ENCODE results near the gene SPRN.
"Not testable (repeated sequence)": the region's sequence is repeated elsewhere in the genome, so short reads cannot be mapped to it uniquely, and the experiment has no call there.

SPRN gene

DNA sequence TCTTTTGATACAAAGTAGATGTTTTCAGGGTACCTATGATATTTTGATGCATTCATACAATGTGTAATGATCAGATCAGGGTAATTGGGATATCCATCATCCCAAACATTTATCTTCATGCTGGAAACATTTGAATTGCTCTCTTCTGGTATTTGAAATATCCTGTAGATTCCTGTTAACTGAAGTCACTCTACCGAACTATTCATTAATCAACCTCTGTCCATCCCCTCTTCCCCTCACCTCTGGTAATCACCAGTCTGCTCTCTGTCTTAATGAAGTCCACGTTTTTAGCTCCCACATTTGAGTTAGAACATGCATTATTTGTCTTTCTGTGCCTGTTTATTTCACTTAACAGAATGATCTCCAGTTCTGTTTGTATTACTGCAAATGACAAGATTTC is 19.2 kb downstream of the SPRN start:
- DNase-seq (ENCODE audit: low spot score) = no peak

DNA sequence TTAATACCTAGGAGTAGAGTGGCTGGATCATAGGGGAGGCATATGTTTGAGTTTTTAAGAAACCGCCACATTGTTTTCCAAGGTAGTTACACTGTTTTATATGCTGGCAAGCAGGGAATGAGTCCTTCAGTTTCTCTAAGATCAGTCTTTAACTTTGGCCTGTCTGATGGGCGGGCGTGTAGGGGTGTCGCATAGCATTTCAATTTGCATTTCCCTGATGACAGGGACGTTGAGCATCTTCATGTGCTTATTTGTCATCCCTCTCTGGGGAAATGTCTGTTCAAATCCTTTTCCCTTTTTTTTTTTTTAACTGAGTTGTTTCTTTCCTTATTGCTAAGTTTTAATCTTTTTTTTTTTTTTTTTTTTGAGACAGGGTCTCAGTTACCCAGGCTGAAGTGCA is 20.6 kb downstream of the SPRN start:
- DNase-seq (ENCODE audit: low spot score) = no peak

DNA sequence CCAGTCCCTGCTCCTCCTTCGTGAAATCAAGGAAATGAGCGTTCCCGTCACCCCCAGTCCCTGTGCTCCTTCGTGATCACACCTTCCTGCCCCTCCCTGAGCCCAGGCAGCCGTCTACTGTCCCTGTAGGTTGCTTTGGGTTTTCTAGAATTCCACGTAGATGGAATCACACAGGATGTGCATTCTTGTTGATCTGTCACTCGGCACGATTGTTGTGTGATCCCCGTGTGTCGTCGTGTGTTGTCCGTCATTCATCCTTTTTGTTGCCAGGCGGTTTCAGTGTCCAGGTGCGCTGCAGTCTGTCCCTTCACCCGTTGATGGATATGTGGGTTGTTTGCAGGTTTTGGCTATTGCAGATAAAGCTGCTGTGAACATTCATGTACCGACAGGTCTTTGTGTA is 21.1 kb downstream of the SPRN start:
- DNase-seq (ENCODE audit: low spot score) = no peak

DNA sequence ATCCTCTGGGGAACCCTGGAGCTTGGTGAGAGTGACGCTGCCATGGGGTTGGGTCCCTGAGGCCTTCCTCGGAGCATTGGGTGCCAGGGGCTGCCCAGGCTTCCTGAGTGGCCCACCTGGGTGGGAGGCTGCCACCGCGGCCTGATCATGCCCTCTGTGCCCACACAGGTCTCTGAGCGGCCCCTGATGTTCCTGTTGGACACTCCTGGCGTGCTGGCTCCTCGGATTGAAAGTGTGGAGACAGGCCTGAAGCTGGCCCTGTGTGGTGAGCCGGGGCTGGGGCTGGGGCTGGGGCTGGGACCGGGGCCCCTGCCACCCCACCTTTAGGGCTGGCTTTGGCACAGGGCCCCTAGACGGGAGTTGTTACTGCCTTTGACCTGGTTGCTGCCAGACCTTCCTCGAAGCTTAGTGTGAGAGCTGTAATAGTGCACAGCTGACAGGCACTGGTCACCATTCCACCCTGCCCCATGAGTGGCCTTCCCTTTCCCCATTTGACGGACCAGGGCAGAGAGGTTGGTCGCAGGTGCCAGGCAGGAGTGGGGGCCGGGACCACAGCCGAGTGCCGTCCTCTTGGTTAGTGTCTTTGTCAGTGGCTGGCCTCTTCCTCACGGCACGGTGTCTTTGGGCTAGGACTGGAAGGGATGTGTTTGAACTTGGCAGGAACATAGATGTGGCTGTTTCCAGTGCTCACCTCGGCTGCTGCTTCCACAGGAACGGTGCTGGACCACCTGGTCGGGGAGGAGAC is 22.3 kb downstream of the SPRN start:
- no peak for DNase-seq (ENCODE audit: low spot score)

DNA sequence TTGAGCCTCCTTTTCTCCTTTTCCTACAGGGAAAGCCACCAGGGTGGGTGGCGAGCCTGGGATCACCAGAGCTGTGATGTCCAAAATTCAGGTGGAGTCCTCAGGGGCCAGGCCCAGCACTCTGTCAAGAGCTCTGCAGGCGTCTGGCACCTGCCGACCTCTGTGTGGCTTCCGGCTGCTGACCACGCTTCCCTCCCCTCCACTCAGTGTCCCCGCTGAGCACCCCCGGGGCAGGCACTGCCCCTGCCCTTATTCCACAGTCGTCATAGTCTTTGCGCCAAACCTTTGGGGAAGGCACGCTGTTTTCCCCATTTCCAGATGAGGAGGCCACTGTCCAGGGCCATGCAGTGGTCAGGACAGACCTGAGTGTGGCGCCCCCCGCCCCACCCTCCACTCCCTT is 22.9 kb downstream of the SPRN start:
- DNase-seq (ENCODE audit: low spot score) = no peak

DNA sequence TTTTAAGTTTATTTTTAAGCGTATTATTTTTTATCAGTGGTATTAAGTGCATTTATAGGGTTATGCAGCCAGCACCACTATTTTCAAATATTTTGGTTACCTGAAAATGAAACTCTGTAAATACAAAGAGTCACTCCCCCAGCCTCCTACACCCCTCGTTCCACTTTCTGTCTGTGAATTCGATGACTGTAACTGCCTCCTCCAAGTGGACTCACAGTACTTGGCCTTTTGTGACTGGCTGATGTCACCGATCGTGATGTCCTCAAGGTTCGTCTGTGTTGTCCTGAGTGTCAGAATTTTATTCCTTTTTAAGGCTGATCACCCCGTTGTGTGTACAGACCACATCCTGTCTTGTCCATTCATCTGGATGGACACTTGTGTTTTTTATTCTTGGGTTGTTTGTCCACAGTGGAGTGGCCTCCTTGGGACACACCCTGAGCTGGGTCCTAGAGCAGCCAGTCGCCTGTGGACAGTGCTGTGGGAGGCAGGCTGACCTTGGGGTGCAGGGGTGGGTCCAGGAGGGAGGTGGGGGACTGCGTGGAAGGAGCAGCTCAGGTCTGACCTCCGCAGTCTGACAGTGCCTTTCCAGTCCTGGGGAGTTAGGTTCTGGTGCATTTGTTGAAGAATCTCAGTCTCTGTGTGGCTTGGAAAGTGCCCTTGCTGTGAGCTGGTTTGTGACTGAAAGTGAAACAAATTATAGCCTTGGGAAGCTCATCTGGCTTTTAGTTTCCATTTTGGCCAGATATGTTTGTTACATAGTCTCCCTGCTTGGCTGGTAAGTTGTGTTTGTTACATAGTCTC is 23.6 kb downstream of the SPRN start:
- DNase-seq (ENCODE audit: low spot score) = no peak

DNA sequence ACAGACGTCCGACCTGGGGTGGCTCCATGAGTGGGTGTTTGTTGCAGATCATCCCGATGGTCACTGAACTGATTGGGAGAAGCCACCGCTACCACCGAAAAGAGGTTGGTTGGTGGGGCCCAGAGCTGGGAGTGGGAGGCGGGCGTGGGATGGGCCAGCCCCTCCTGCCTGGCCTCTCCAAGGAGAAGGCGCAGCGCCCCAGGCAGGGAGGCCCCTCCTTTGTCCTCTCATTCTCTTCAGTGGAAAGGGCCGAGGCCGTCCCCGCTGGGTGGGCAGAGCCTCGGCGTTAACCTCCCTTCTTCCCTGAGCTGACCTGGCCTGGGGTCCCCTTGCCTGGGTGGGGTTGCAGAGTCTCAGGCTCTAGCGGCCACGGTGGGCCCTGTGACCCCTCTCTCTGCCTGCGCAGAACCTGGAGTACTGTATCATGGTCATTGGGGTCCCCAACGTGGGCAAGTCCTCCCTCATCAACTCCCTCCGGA is 25.3 kb downstream of the SPRN start:
- DNase-seq (ENCODE audit: low spot score) = no peak

DNA sequence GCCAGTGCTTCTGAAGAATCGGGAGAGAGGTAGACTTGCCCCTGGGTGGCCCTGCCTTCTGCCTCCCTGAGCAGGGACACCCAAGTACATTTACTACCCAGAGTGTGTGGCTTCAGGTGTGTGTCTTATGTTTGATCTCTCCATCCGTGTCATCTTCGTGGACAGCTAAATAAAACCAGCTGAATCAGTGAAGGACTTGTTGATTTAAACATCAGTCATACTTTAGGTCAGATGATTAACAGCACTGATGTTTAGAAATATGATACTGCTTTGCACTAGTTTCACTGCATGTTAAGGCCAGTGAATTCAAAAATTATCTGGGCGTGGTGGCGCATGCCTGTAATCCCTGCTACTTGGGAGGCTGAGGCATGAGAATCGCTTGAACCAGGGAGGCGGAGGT is 26.5 kb downstream of the SPRN start:
- no peak for DNase-seq (ENCODE audit: low spot score)

DNA sequence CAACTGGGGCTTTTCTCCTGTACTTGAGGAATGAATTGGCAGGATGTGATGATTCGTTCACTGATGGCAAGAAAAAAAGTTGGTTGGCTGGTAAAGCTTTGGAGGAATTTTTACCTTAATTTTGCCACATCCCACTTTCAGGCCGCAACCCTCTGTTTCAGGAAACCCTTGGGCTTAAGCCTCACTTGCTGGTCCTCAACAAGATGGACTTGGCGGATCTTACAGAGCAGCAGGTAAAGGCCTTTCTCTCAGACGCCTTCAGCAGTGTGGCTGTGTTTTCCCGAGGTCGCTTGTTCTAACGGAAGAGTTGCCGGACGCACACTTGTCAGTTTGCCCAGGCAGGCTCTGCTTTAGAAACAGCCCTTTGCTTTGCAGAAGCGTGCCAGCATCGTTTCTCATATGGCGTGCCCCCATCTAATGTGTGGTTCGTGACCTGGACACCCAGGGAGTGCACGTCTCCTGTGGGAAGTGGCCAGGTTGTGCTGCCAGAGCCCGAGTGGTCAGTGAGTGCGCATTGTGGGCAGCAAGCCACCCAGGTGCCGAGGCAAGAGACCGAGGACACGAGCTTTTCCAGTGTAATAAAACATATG is 28.3 kb downstream of the SPRN start:
- no peak for DNase-seq (ENCODE audit: low spot score)

DNA sequence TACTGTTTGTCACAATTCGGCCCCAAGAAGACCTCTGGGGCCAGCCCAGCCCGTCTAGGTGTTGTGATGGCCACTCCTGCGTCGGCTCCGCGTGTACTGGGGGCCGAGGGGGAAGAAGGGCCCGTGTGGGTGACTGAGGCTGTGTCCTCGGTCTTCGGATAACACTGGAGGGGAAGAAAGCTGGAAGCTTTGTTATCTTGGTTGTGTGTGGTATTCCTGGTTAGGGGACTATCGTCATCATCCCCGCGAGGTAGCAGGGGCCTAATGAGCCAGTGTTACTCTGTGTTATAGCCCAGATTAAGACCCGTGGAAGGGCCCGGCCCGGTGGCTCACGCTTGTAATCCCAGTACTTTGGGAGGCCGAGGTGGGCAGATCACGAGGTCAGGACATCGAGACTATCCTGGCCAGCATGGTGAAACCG is 29.6 kb downstream of the SPRN start:
- no peak for DNase-seq (ENCODE audit: low spot score)

DNA sequence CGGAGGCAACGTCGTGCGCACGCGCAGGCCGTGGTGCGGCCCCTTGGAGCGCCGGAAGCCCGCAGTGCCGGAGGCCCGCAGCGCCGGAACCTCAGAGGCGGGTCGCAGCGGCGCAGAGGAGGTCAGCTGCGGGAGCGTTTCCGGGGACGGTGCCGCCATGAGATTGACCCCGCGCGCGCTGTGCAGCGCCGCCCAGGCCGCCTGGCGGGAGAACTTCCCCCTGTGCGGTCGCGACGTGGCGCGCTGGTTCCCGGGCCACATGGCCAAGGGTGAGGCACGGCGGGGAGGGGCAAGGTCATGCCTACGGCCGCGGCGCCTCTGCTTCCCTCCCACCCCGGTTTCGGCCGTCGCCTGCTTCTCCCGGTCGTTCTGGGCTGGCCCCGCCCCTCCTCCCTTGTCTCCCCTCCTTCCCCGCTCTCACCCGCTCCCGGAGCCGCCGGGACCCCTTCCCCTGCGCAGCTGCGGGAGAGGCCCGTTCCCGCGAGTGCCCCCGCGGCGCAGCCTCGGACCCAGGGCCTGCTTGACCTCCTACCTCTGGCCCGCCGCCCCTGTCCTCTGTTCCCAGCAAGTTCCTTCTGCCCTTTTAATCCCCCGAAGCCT is 30.3 kb downstream of the SPRN start, which contains the start of gene MTG1:
Gene MTG1, plus strand, starts transcription at position 94 of the 600 bp plus-strand sequence. Its CDS starts 64 bp downstream, at position 158.
- DNase-seq (ENCODE audit: low spot score) = peak; percentile 92

DNA sequence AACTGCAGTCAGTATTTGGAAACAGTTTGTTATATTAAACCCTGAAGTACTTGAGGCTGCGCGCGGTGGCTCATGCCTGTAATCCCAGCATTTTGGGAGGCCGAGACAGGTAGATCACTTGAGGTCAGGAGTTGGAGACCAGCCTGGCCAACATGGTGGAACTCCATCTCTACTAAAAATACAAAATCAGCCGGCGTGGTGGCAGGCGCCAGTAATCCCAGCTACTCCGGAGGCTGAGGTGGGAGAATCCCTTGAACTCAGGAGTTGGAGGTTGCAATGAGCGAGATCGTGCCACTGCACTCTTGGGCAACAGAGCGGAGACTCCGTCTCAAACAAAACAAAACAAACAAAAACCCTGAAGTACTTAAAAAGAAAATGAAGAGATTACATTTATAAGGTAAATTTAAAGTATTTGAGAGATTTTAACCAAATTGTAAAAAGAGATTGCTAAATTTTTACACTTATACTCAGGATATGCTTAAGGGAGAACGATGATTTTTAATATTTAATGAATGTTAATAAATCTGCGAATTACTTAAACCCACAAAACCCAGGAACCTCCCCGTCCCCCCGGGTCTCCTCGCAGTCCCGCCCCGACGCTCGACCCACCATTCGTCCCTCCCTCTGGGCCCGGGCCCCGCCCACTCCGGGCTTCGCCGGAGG is 30.9 kb downstream of the SPRN start:
- DNase-seq (ENCODE audit: low spot score) = no peak

DNA sequence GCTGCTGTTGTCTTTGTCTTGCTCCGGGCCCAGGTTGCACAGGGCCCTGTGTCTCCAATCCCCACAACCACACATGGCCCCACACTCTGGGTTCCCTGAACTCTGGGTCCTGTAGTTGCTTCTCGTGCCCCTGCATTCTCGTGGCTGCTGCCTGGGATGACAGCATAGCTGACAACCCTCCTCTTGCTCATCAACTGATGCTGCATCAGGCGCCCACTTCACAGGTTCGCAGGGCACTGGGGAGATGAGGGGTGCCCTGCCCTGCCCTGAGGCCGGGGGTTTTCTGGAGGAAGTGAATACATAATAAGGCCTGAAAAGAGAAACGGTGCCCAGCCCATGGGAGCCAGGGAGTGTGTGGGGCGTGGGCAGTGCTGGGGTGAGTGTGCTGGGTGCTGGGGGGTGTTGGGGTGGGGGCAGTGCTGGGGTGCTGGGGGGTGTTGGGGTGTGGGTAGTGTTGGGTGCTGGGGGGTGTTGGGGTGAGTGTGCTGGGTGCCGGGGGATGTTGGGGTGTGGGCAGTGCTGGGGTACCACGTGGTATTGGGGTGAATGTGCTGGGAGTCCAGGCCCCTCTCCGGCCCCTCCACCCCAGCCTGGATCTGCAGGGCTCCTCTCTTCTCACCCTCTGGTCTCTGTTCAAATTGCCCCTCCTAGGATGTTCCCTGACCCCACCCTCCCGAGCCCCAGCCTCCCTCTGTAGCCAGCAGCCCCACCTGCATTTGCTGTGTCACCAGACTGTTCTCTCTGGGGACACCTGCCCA is 32.5 kb downstream of the SPRN start:
- DNase-seq (ENCODE audit: low spot score) = no peak

DNA sequence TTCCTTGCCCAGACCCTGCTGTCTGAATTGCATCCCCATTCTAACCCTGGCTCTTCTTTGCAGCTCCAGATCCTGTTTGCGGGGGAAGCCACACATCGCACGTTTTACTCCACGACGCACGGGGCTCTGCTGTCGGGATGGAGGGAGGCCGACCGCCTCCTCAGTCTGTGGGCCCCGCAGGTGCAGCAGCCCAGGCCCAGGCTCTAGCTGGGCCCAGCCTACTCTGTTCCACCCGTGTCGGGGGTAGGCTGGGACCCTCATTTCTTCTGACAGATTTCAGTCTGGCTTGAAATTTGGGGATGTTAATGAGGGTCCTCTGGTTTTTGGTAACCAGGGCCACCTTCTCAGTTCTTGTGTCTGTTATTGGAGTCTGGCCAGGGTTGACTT is 33.2 kb downstream of the SPRN start:
- no peak for DNase-seq (ENCODE audit: low spot score)

DNA sequence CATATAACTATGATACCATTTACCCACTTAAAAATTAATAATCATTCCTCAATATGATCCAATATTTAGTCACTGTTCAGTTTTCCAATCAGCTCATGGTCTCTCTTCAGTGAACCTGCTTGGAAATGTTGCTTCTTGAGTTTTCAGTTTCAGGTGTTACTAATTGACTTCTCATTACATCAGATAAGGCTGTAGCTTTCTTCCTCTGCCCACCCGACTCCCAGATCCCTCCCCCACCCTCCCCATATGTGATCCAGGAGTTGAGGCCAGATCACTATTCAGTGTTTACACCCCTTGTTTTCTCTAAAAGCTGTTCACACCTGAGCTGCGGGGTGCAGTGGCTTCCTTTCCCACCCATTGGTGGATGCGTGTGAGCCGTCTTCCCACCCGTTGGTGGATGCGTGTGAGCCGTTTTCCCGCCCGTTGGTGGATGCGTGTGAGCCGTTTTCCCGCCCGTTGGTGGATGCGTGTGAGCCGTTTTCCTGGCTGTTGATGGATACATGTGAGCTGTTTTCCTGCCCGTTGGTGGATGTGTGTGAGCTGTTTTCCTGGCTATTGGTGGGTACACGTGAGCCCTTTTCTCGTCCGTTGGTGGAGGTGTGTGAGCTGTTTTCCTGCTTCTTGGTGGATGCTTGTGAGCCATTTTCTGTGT is 33.7 kb downstream of the SPRN start:
- no peak for DNase-seq (ENCODE audit: low spot score)

DNA sequence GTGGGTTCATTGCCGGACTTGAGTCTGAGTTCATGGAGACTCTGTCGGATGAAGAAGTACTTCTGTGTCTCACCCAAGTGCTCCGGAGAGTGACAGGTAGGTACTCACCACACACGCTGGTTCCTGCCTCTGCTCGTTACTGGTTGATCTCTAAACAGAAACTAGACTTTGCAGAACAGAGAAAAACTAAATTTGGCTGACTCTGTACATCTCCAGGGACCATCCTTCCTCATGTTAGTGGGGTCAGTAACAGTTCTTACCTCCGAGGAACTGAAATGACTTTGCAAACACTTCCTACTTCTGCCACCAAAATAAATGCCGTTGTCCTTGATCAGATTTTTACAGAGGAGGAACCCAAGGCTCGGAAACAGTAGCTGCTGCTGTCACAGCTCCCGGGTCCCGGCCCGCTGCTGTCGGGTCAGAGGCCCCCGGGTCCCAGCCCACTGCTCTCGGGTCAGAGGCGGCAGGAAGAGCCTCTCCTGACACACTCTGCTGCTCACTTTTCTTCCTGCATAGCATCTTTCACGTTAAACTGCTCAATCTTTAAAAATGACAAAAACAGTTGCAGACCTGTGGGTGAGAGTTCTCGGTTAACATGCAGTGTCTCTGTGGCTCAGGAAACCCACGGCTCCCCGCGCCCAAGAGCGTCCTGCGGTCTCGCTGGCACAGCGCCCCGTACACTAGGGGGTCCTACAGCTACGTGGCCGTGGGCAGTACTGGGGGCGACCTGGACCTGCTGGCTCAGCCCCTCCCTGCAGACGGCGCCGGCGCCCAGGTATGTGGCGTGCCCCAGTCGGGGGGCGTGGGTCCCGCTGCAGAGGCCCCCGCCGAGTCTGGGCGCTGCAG is 35.2 kb downstream of the SPRN start:
- no peak for DNase-seq (ENCODE audit: low spot score)

DNA sequence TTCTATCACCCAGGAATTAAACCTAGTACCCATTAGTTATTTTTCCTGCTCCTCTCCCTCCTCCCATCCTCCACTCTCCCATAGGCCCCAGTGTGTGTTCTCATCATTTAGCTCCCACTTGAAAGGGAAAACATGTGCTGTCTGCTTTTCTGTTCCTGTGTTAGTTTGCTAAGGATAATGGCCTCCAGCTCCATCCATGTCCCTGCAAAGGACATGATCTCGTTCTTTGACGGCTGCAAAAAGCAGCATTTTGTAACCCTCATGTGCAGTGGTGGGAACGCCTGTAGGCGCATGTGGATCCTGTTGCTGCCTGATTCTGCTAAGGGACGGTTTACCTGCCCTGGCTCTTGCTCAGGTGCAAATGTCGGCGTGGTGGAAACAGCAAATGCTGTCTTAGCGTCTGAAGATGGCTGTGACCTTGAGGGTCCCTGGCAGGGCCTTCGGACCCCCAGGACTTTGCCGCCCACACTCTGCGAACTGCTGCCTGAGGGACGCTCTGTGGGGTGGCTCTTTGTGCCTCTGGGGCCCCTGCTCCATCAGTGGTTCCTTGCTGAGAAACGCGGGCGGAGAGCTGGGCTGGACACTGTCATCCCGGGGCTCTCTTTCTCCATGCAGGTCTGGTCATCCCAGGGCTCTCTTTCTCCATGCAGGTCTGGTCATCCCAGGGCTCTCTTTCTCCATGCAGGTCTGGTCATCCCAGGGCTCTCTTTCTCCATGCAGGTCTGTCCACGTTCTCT is 36.0 kb downstream of the SPRN start:
- no peak for DNase-seq (ENCODE audit: low spot score)

DNA sequence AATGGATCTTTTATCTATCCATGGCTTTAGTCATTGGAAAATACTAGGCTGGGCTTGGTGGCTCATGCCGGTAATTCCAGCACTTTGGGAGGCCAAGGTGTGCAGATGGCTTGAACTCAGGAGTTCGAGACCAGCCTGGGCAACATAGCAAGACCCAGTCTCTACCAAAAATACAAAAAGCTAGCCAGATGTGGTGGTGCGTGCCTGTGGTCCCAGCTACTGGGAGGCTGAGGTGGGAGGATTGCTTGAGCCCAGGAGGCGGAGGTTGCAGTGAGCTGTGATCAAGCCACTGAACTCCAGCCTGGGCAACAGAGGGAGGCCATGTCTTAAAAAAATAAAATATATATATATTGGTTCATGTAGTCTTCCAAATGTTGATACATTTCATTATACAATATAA is 37.5 kb downstream of the SPRN start:
- not testable (repeated sequence) for DNase-seq (ENCODE audit: low spot score)

DNA sequence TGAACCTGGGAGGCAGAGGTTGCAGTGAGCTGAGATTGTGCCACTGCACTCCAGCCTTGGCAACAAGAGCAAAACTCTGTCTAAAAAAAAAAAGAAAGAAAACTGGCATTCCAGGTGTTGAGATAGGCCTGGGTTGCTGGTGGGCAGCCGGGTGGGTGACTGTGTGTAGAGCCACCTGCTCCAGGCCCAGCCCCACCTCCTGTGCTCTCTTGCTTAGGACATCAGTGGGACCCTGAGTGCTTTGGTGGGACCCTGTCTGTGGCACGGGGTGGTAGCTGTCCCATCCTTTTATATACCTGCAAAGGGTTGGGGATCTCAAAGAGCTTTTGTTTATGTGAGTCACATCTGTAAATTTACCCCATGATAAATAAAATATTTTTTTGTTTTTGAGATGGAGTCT is 39.2 kb downstream of the SPRN start:
- DNase-seq (ENCODE audit: low spot score) = no peak
